Tibial artery (tissue), 4 donors: ENCODE measurements around the gene ADAMTS17.

Experiments
- DNase-seq, 2 donors: peaks; one replicate each; pipeline ENCODE4 v3.0.0-alpha.2; 2019
- H3K27ac ChIP-seq, 2 donors: fragments of 200-600 bp; sonication (generic) in 1 of 2; 1 replicate in 1 of 2; 2 replicates in 1 of 2; pipeline ENCODE4 v1.5.1; 2018 to 2019; ENCODE audit warnings: mild to moderate bottlenecking in 1 of 2
- H3K27me3 ChIP-seq, 2 donors: fragments of 200-600 bp; sonication (generic) in 1 of 2; one replicate each; pipeline versions ENCODE4 v1.5.1 to v1.6.0; 2016 to 2019
- H3K36me3 ChIP-seq, 3 donors: fragments of 200-600 bp; sonication (generic) in 2 of 3; one replicate each; pipeline ENCODE4 v1.5.1; 2016 to 2019; ENCODE audit warnings: mild to moderate bottlenecking in 2 of 3
- H3K4me1 ChIP-seq, 4 donors: fragments of 200-600 bp; sonication (generic) in 2 of 4; 1 replicate in 3 of 4; 2 replicates in 1 of 4; pipeline ENCODE4 v1.5.1; 2016 to 2019
- H3K4me3 ChIP-seq, 2 donors: fragments of 200-600 bp; sonication (generic) in 1 of 2; 1 replicate in 1 of 2; 2 replicates in 1 of 2; pipeline ENCODE4 v1.5.1; 2018 to 2019; ENCODE audit warnings: mild to moderate bottlenecking in 2 of 2
- H3K9me3 ChIP-seq, 3 donors: fragments of 200-600 bp; sonication (generic) in 1 of 3; one replicate each; pipeline ENCODE4 v1.5.1; 2016 to 2019
- intact Hi-C: fragments of 100-400 bp; cut with DNase I; formaldehyde crosslinking; loops from one replicate; pipeline ENCODE4 v1.15.0; 2023; ENCODE audit warnings: low total_unique reads
- TF ChIP-seq, protein P1 (sequence below), 2 experiments: fragments of 200-600 bp in 1 of 2; fragments of 450-650 bp in 1 of 2; IDR thresholded peaks; one replicate each; pipeline ENCODE4 v1.5.1; 2017 to 2019; ENCODE audit warnings: antibody characterized with exemption in 2 of 2, mild to moderate bottlenecking in 1 of 2, moderate library complexity in 1 of 2

The ADAMTS17 gene

GRCh38 chr15:100241572-100242482 lies 99.9 kb downstream of the ADAMTS17 start:
- H3K4me1 ChIP-seq = peaks cover 0 to 32% (median 21%) of the 10 kb centered on the region in 4 donors
- H3K27ac ChIP-seq = peak overlapping the region; percentile 63 to 69
- peak; percentile 57 to 85 for DNase-seq
- H3K27me3 ChIP-seq = no peaks in the 10 kb centered on the region
- intact Hi-C loops = no loop called here
- H3K4me3 ChIP-seq = peak overlapping the region in 1 of 2 donors; percentile 21
- H3K9me3 ChIP-seq = no peaks in the 10 kb centered on the region
- TF ChIP-seq, protein P1, sequence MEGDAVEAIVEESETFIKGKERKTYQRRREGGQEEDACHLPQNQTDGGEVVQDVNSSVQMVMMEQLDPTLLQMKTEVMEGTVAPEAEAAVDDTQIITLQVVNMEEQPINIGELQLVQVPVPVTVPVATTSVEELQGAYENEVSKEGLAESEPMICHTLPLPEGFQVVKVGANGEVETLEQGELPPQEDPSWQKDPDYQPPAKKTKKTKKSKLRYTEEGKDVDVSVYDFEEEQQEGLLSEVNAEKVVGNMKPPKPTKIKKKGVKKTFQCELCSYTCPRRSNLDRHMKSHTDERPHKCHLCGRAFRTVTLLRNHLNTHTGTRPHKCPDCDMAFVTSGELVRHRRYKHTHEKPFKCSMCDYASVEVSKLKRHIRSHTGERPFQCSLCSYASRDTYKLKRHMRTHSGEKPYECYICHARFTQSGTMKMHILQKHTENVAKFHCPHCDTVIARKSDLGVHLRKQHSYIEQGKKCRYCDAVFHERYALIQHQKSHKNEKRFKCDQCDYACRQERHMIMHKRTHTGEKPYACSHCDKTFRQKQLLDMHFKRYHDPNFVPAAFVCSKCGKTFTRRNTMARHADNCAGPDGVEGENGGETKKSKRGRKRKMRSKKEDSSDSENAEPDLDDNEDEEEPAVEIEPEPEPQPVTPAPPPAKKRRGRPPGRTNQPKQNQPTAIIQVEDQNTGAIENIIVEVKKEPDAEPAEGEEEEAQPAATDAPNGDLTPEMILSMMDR (IDR thresholded peaks at IDR 0.05) = no peak
- no peaks in the 10 kb centered on the region for H3K36me3 ChIP-seq

GRCh38 chr15:100236981-100237720 lies 104.6 kb downstream of the ADAMTS17 start:
- Histone ChIP-seq H3K27ac (no peak overlapping the region), H3K4me1 (peaks cover 0 to 19% (median 6%) of the 10 kb centered on the region in 4 donors), H3K36me3 (no peaks in the 10 kb centered on the region), H3K27me3 (peaks cover 0 to 4% of the 10 kb centered on the region in 2 donors), H3K9me3 (no peaks in the 10 kb centered on the region), H3K4me3 (no peak overlapping the region)
- TF ChIP-seq, protein P1 (IDR thresholded peaks at IDR 0.05) = no peak
- peak in 1 of 2 donors; percentile 51 for DNase-seq
- intact Hi-C loops = loop anchor here (10.0 kb wide), 1 partner anchor 68 kb away; no protein-coding TSS in a partner anchor

GRCh38 chr15:100235030-100235617 lies 106.7 kb downstream of the ADAMTS17 start:
- peak; percentile 37 to 56 for DNase-seq
- Histone ChIP-seq H3K9me3 (no peaks in the 10 kb centered on the region), H3K27me3 (peaks cover 0 to 4% of the 10 kb centered on the region in 2 donors), H3K4me3 (no peak overlapping the region), H3K36me3 (no peaks in the 10 kb centered on the region), H3K4me1 (peaks cover 0 to 8% (median 2%) of the 10 kb centered on the region in 4 donors), H3K27ac (no peak overlapping the region)
- TF ChIP-seq, protein P1 (IDR thresholded peaks at IDR 0.05) = no peak
- intact Hi-C loops = loop anchor here (10.0 kb wide), 1 partner anchor 70 kb away; no protein-coding TSS in a partner anchor

DNA sequence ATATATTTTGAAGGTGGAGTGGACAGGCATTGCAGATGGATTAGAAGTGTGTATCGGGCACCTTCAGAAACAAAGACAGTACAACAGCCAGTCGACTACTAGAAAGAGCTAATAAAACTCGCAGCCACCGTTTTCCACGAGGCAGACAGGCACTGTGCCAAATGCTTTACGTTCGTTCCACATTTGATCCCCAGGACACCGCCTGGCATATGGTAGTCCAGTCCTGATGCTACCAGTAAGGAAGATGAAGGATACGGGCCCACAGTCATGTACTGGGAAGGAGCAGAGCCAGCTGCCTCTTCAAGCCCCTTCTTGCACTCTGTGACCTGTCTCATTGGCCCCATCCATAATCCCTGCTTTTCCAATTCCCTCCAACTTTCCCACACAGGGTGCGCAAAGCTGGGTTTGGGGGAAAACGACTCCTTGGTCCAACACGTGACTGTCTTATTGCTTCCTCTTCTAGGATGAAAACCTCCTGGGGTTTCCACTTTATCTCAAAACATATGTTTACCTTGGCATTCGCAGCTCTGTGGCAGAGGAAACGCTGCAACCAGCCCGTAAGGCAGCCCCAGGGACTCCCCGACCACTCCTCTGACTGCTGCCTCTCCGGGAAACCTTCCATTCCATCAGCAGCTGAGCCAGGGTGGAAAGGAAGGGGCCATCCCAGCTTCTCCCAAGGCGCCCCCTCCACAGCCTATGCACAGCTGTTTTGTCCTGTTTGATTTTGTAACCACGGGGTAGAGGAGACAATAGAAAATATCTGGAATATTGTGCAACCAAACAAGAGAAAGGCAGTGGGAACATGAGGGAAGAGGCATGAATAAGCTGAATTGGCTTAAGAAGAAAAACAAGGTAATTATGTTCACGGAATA lies 107.4 kb downstream of the ADAMTS17 start:
- peak; percentile 49 to 70 for DNase-seq
- no peak overlapping the region for H3K4me3 ChIP-seq
- TF ChIP-seq, protein P1 (IDR thresholded peaks at IDR 0.05) = no peak
- H3K4me1 ChIP-seq = peaks cover 0 to 8% (median 2%) of the 10 kb centered on the region in 4 donors
- intact Hi-C loops = loop anchor here (10.0 kb wide), 1 partner anchor 70 kb away; no protein-coding TSS in a partner anchor
- no peak overlapping the region for H3K27ac ChIP-seq
- H3K9me3 ChIP-seq = no peaks in the 10 kb centered on the region
- H3K36me3 ChIP-seq = no peaks in the 10 kb centered on the region
- H3K27me3 ChIP-seq = peaks cover 0 to 4% of the 10 kb centered on the region in 2 donors
